H1 (cell line): ENCODE measurements around the gene TAF3. TPM values are rescaled to one million over a fixed set of nuclear protein-coding genes. Genes with fewer than 3 reads are reported as not detected.

ENCODE experiments used
- CBX8 ChIP-seq: fragments of 300-800, 300-1000 bp; sonication (generic); IDR thresholded peaks from 2 replicates; pipeline ENCODE4 v1.7.1; 2016; ENCODE audit warnings: low read depth, low read length, borderline replicate concordance
- CHD7 ChIP-seq: fragments of 300-600 bp; sonication (generic); IDR thresholded peaks from 2 replicates; pipeline ENCODE4 v1.7.1; 2012; ENCODE audit warnings: low read length, moderate library complexity, mild to moderate bottlenecking, inconsistent platforms; ENCODE audit not compliant: insufficient replicate concordance
- E2F6 ChIP-seq: IDR thresholded peaks from 2 replicates; pipeline ENCODE4 v1.6.1; 2012; ENCODE audit warnings: inconsistent platforms
- EZH2 ChIP-seq: fragments of 200-600 bp; sonication (generic); IDR thresholded peaks from 2 replicates; pipeline ENCODE4 v1.7.1; 2012; ENCODE audit warnings: low read depth, mild to moderate bottlenecking, moderate library complexity, low read length, inconsistent platforms; ENCODE audit not compliant: severe bottlenecking
- HDAC6 ChIP-seq: IDR thresholded peaks from one replicate; pipeline ENCODE4 v1.7.1; 2012; ENCODE audit warnings: low read depth, mild to moderate bottlenecking, inconsistent platforms, low read length, moderate library complexity
- MAFK ChIP-seq: IDR thresholded peaks from 2 replicates; pipeline ENCODE4 v1.6.1; 2012; ENCODE audit warnings: low read depth, mild to moderate bottlenecking, improper control_type of control experiment, low read length
- MAX ChIP-seq: IDR thresholded peaks from 2 replicates; pipeline ENCODE4 v1.6.1; 2012; ENCODE audit warnings: inconsistent platforms
- RXRA ChIP-seq: IDR thresholded peaks from 2 replicates; pipeline ENCODE4 v1.6.1; 2011; ENCODE audit warnings: low read depth, mild to moderate bottlenecking, low read length, moderate library complexity; ENCODE audit not compliant: insufficient read depth
- SAP30 ChIP-seq: fragments of 300-600 bp; sonication (generic); IDR thresholded peaks from 2 replicates; pipeline ENCODE4 v1.7.1; 2012; ENCODE audit warnings: low read length, moderate library complexity, mild to moderate bottlenecking, inconsistent platforms; ENCODE audit not compliant: insufficient read depth, insufficient replicate concordance
- SP1 ChIP-seq: IDR thresholded peaks from 2 replicates; pipeline ENCODE4 v1.6.1; 2011; ENCODE audit warnings: low read depth, low read length
- TEAD4 ChIP-seq: IDR thresholded peaks from 2 replicates; pipeline ENCODE4 v1.6.1; 2012; ENCODE audit warnings: low read depth, low read length, inconsistent platforms, mixed read lengths
- polyA plus RNA-seq, 7 experiments: library from polyadenylated mRNA; depleted of rRNA in 3 of 7; stranded (reverse) in 5 of 7; unstranded in 2 of 7; fragments of >200 nt in 5 of 7; fragments of 200-250 nt in 2 of 7; gene quantifications; 1 replicate in 5 of 7; 2 replicates in 1 of 7; 4 replicates in 1 of 7; pipeline versions ENCODE4 v1.2.1 to v1.2.3, GENCODE V29; 2011 to 2013; ENCODE audit warnings: missing spikeins in 2 of 7, mixed read lengths in 2 of 7
- total RNA-seq: library from RNA; stranded (reverse); fragmentation: NEBNext Ultra II Directional; extraction: Animal tissue kit (Norgen Biotek cat#: 25700); gene quantifications from 2 replicates; pipeline ENCODE4 v1.2.1, GENCODE V29; 2021

Gene TAF3
- total and polyA plus RNA-seq, 2 of the 8 experiments (the other 6 are each of a cell fraction or from before 2014, with no cell fraction given), result 1.5 to 11.2 TPM

DNA sequence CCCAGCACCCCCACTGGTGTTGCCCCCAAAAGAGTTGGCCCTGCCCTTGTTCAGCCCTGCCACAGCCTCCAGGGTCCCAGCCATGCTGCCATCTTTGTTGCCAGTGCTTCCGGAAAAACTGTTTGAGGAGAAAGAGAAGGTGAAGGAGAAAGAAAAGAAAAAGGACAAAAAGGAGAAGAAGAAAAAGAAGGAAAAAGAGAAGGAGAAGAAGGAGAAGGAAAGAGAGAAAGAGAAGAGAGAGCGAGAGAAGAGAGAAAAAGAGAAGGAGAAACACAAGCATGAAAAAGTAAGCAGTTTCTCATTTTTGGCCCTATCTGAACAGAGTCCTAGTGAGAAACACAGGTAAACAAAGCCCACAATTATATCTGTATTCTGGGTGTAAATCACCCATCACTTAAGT lies 147.2 kb downstream of the TAF3 start (continued):
- TF ChIP-seq CHD7 (no peak), CBX8 (no peak), E2F6 (no peak), TEAD4 (no peak), MAX (no peak), EZH2 (no peak), HDAC6 (no peak), SP1 (no peak), MAFK (no peak), SAP30 (no peak), RXRA (no peak)
